CD4-positive, CD25-positive, alpha-beta regulatory T cell (primary cell): ENCODE results near the gene MED12L. TPM values are rescaled to one million over a fixed set of nuclear protein-coding genes. Genes with fewer than 3 reads are reported as not detected.

Experiments used
- ATAC-seq, 2 donors: fragments of 150-1000 bp; cut with Tn5 transposase; one replicate each; pipeline ENCODE4 v1.10.0; 2021; ENCODE audit warnings: low read depth in 2 of 2, moderate number of reproducible peaks in 2 of 2, moderate library complexity in 1 of 2
- DNase-seq, 3 donors: peaks; one replicate each; pipeline versions ENCODE4 v3.0.0 to v3.0.0-alpha.2; 2012 to 2022; ENCODE audit warnings: mixed read lengths in 1 of 3
- H3K27ac ChIP-seq: one replicate; pipeline ENCODE4 v1.7.0; 2013; ENCODE audit warnings: mild to moderate bottlenecking, low read length; ENCODE audit not compliant: insufficient read depth, poor library complexity, severe bottlenecking
- H3K27me3 ChIP-seq: one replicate; pipeline ENCODE4 v1.7.0; 2013; ENCODE audit warnings: low read length; ENCODE audit not compliant: control insufficient read depth, insufficient read depth
- H3K36me3 ChIP-seq: one replicate; pipeline ENCODE4 v1.7.0; 2013; ENCODE audit warnings: mild to moderate bottlenecking, low read length, moderate library complexity; ENCODE audit not compliant: control insufficient read depth, insufficient read depth
- H3K4me1 ChIP-seq: 2 replicates; pipeline ENCODE4 v1.7.0; 2013; ENCODE audit warnings: mild to moderate bottlenecking, low read length; ENCODE audit not compliant: insufficient read depth, control insufficient read depth, poor library complexity, severe bottlenecking
- H3K4me3 ChIP-seq: one replicate; pipeline ENCODE4 v1.7.0; 2013; ENCODE audit warnings: low read depth, mild to moderate bottlenecking, low read length, moderate library complexity
- H3K9me3 ChIP-seq, 2 experiments: 1 replicate in 1 of 2; 2 replicates in 1 of 2; pipeline ENCODE4 v1.7.0; 2013; ENCODE audit warnings: low read length in 2 of 2, mild to moderate bottlenecking in 1 of 2, moderate library complexity in 1 of 2; ENCODE audit not compliant: control insufficient read depth in 2 of 2
- H3K27ac Mint-ChIP-seq, 3 donors: one replicate each; pipeline ENCODE4 v1.8.0; 2020 to 2022; ENCODE audit warnings: mild to moderate bottlenecking in 3 of 3, mixed read lengths in 3 of 3, moderate library complexity in 2 of 3
- H3K27me3 Mint-ChIP-seq: one replicate; pipeline ENCODE4 v1.8.0; 2022; ENCODE audit warnings: mild to moderate bottlenecking, mixed read lengths
- H3K36me3 Mint-ChIP-seq: one replicate; pipeline ENCODE4 v1.8.0; 2020; ENCODE audit warnings: mixed read lengths
- H3K4me1 Mint-ChIP-seq, 4 donors: one replicate each; pipeline ENCODE4 v1.8.0; 2020 to 2022; ENCODE audit warnings: mixed read lengths in 4 of 4, mild to moderate bottlenecking in 1 of 4
- H3K4me3 Mint-ChIP-seq, 4 donors: one replicate each; pipeline ENCODE4 v1.8.0; 2020 to 2022; ENCODE audit warnings: mild to moderate bottlenecking in 4 of 4, mixed read lengths in 4 of 4, moderate library complexity in 3 of 4
- H3K9me3 Mint-ChIP-seq, 7 donors: one replicate each; pipeline ENCODE4 v1.8.0; 2020 to 2022; ENCODE audit warnings: mixed read lengths in 7 of 7, mild to moderate bottlenecking in 3 of 7, moderate library complexity in 2 of 7
- polyA plus RNA-seq, 4 donors: library from polyadenylated mRNA; unstranded; fragments of 300-500 nt; fragmentation: Illumina TruSeq; gene quantifications; one replicate each; pipeline ENCODE4 v1.2.3, GENCODE V29; 2021
- total RNA-seq: library from RNA; stranded (reverse); gene quantifications from one replicate; pipeline ENCODE4 v1.2.3, GENCODE V29; 2022

Gene MED12L
- total and polyA plus RNA-seq, 5 donors from 2014 or later, result 2.7 TPM; not detected in 4

GRCh38 chr3:151421938-151422337 is 336.5 kb downstream of the MED12L start:
- no peaks in the 10 kb centered on the region for H3K4me1 Mint-ChIP-seq
- H3K27me3 Mint-ChIP-seq, result no peaks in the 10 kb centered on the region
- H3K36me3 ChIP-seq, result no peaks in the 10 kb centered on the region
- no peaks in the 10 kb centered on the region for H3K4me1 ChIP-seq
- DNase-seq (no peak), ATAC-seq (no peak)
- H3K9me3 Mint-ChIP-seq, result peaks cover 0 to 2% (median 0%) of the 10 kb centered on the region in 7 donors
- H3K9me3 ChIP-seq, result no peaks in the 10 kb centered on the region
- H3K27me3 ChIP-seq, result no peaks in the 10 kb centered on the region
- no peaks in the 10 kb centered on the region for H3K36me3 Mint-ChIP-seq
- no peak overlapping the region for H3K4me3 Mint-ChIP-seq
- H3K27ac ChIP-seq, result no peak overlapping the region
- H3K4me3 ChIP-seq, result no peak overlapping the region
- H3K27ac Mint-ChIP-seq, result no peak overlapping the region

GRCh38 chr3:151423091-151423490 is 337.6 kb downstream of the MED12L start:
- no peaks in the 10 kb centered on the region for H3K9me3 ChIP-seq
- ATAC-seq (no peak), DNase-seq (no peak)
- H3K4me1 ChIP-seq, result no peaks in the 10 kb centered on the region
- no peak overlapping the region for H3K4me3 ChIP-seq
- Mint-ChIP-seq H3K36me3 (no peaks in the 10 kb centered on the region), H3K4me1 (no peaks in the 10 kb centered on the region), H3K27ac (no peak overlapping the region), H3K9me3 (peaks cover 0 to 2% (median 0%) of the 10 kb centered on the region in 7 donors), H3K4me3 (no peak overlapping the region), H3K27me3 (no peaks in the 10 kb centered on the region)
- H3K27me3 ChIP-seq, result no peaks in the 10 kb centered on the region
- no peaks in the 10 kb centered on the region for H3K36me3 ChIP-seq
- H3K27ac ChIP-seq, result no peak overlapping the region

- Mint-ChIP-seq H3K9me3 (peaks cover 0 to 2% (median 0%) of the 10 kb centered on the region in 7 donors), H3K27me3 (no peaks in the 10 kb centered on the region), H3K27ac (no peak overlapping the region), H3K36me3 (no peaks in the 10 kb centered on the region), H3K4me3 (no peak overlapping the region), H3K4me1 (no peaks in the 10 kb centered on the region)
- Histone ChIP-seq H3K27ac (no peak overlapping the region), H3K27me3 (no peaks in the 10 kb centered on the region), H3K4me1 (no peaks in the 10 kb centered on the region), H3K36me3 (no peaks in the 10 kb centered on the region), H3K4me3 (no peak overlapping the region), H3K9me3 (no peaks in the 10 kb centered on the region)
- DNase-seq, result no peak
- no peak for ATAC-seq
Observed at GRCh38 chr3:151425627-151426340, 340.3 kb downstream of the MED12L start.

DNA sequence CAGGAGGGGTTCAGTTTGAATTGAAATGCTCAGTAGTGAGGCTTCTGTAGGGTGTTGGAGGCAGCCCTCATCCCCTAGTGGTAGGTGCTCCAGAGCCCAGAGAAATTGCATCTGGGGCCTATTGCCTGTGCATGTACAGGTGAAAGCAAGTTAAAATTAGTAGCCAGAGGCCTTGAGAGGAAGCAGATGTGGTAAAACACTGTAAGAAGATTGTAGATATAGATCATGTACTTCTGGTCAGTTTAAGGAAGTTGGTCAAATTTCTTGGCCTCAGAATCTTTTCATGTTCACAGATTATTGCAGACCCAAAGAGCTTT is 340.8 kb downstream of the MED12L start:
- H3K27me3 ChIP-seq, result no peaks in the 10 kb centered on the region
- no peak for DNase-seq
- Mint-ChIP-seq H3K36me3 (no peaks in the 10 kb centered on the region), H3K4me1 (no peaks in the 10 kb centered on the region), H3K4me3 (no peak overlapping the region), H3K27me3 (no peaks in the 10 kb centered on the region), H3K27ac (no peak overlapping the region), H3K9me3 (peaks cover 0 to 3% (median 0%) of the 10 kb centered on the region in 7 donors)
- H3K36me3 ChIP-seq, result no peaks in the 10 kb centered on the region
- no peaks in the 10 kb centered on the region for H3K4me1 ChIP-seq
- no peak overlapping the region for H3K4me3 ChIP-seq
- no peaks in the 10 kb centered on the region for H3K9me3 ChIP-seq
- H3K27ac ChIP-seq, result no peak overlapping the region
- no peak for ATAC-seq

DNA sequence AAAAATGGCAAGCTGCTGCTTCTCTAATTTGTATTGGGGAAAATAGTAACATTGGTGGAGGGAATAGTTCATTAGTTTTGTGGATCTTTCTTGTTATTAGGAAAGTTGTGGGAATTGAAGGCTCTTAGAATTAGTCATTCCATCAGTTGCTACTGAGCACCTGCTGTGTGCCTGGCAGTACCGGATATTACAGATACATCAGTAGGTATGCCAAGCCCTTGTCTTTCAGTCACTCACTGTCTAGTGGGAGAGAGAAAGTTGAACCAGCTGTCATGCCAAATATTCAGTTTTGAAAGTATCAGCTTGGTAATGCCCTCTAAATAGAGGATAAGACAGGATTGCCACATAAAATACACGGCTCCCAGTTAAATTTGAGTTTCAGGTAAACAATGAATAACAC is 342.9 kb downstream of the MED12L start:
- no peak for ATAC-seq
- Histone ChIP-seq H3K36me3 (no peaks in the 10 kb centered on the region), H3K9me3 (no peaks in the 10 kb centered on the region), H3K27me3 (no peaks in the 10 kb centered on the region), H3K4me3 (no peak overlapping the region), H3K4me1 (no peaks in the 10 kb centered on the region), H3K27ac (no peak overlapping the region)
- Mint-ChIP-seq H3K4me1 (no peaks in the 10 kb centered on the region), H3K36me3 (no peaks in the 10 kb centered on the region), H3K27me3 (no peaks in the 10 kb centered on the region), H3K9me3 (peaks cover 0 to 3% (median 0%) of the 10 kb centered on the region in 7 donors), H3K27ac (no peak overlapping the region), H3K4me3 (no peak overlapping the region)
- no peak for DNase-seq

- H3K4me3 Mint-ChIP-seq, result no peak overlapping the region
- ATAC-seq, result no peak
- no peaks in the 10 kb centered on the region for H3K27me3 Mint-ChIP-seq
- no peaks in the 10 kb centered on the region for H3K9me3 ChIP-seq
- no peaks in the 10 kb centered on the region for H3K36me3 ChIP-seq
- H3K27me3 ChIP-seq, result no peaks in the 10 kb centered on the region
- no peaks in the 10 kb centered on the region for H3K4me1 ChIP-seq
- no peak overlapping the region for H3K27ac Mint-ChIP-seq
- peaks cover 0 to 3% (median 0%) of the 10 kb centered on the region in 7 donors for H3K9me3 Mint-ChIP-seq
- H3K4me1 Mint-ChIP-seq, result no peaks in the 10 kb centered on the region
- no peak for DNase-seq
- no peaks in the 10 kb centered on the region for H3K36me3 Mint-ChIP-seq
- no peak overlapping the region for H3K4me3 ChIP-seq
- H3K27ac ChIP-seq, result no peak overlapping the region
Observed at GRCh38 chr3:151430821-151431484, 345.5 kb downstream of the MED12L start.

DNA sequence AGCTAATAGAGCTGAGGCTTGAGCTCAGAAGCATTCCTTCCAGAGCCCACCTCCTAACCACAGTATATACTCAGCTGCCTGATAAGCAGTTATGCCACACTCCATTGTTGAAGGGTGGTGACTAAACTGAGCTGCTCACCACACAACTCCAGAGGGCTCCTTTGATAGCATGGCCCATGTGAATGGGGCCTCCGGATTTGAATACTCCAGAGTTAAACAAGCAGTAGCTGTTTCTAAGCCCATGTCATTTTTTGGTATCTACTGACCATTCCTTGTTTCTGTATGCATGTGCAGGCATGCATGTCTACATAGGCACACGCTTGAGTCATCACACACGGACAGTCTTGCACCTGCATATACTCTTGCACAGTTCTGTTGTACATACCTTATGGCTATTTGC is 346.5 kb downstream of the MED12L start:
- Histone ChIP-seq H3K4me3 (no peak overlapping the region), H3K27me3 (no peaks in the 10 kb centered on the region), H3K27ac (no peak overlapping the region), H3K36me3 (no peaks in the 10 kb centered on the region), H3K9me3 (no peaks in the 10 kb centered on the region), H3K4me1 (no peaks in the 10 kb centered on the region)
- Mint-ChIP-seq H3K9me3 (peaks cover 0 to 3% (median 0%) of the 10 kb centered on the region in 7 donors), H3K27ac (no peak overlapping the region), H3K36me3 (no peaks in the 10 kb centered on the region), H3K27me3 (no peaks in the 10 kb centered on the region), H3K4me3 (no peak overlapping the region), H3K4me1 (no peaks in the 10 kb centered on the region)
- no peak for ATAC-seq
- DNase-seq, result no peak
